HG02678 (cell line): ENCODE results near the gene STK38L.
A peak's percentile ranks its signal among the peaks of the same experiment; 100 is the strongest.
"Not testable (repeated sequence)": the region's sequence is repeated elsewhere in the genome, so short reads cannot be mapped to it uniquely, and the experiment has no call there.

ENCODE experiments used
- ATAC-seq: cut with Tn5 transposase; IDR thresholded peaks from one replicate; pipeline ENCODE4 v1.9.1; 2021; ENCODE audit warnings: mild to moderate bottlenecking, moderate library complexity; ENCODE audit not compliant: unreplicated experiment

The STK38L gene

DNA sequence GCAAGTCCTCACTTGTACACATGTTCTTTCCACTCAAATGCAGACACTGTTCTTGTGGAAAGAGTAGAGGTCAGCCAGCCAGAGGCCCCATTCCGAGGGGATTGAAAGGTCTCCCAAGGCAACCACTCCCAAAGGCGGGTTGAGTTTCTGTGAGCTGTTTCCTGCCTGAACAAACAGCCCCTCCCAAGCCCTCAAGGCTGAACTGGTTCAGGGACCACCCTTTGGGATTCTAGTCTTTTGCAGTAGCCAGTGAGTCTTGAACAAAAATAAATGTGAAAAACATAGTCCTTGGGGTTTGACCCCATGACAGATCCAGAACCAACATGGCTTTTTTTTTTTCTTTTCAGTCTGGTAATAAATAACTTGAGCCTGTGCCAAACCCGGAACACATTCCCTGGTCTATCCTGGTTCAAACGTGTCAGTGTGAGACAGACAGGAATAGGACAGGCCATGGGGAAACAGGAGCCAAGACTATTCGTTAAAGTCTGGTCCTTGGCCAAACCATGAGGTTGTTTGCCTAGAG is 17.6 kb upstream of the STK38L start:
- no peak for ATAC-seq

DNA sequence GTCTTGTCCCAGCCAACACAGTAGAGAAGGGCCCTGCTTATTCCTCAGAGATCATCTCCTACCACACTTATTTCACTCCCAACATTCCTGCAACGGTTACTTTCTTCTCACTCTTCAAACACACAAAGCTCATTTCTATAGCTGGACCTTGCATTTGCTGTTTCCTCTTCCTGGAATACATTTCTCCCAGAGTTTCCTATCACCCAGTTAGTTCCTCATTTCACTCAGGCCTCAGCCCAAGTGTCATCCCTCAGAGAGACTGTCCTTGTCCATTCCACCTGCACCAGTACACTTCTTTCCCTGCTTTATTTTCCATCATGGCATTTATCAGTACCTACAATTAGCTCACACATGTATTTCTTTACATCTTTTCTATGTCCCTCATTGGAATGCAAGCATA is 14.7 kb upstream of the STK38L start:
- ATAC-seq = no peak

- ATAC-seq = not testable (repeated sequence)
These were observed 12.7 kb upstream of the STK38L start for GRCh38 chr12:27231374-27231773.

GRCh38 chr12:27233814-27234213 is 10.3 kb upstream of the STK38L start:
- no peak for ATAC-seq

DNA sequence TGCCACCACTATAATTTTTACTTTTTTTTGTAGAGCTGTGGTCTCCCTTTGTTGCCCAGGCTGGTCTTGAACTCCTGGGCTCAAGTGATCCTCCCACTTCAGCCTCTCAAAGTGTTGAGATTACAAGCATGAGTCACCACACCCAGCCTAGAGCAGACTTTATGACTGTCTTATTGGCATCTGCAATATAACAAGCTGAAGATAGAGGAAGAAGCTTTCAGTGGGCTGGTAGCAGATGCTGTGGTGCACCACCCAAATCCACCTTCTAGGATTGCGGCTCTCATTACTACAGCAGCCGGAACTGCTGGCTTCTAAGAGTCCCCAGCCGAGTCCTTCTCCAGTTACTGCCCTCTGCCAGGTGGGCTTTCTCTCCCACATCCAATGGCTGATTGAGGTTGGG is 7.6 kb upstream of the STK38L start:
- ATAC-seq = no peak

- peak; percentile 71 for ATAC-seq
These were observed 6.0 kb upstream of the STK38L start for GRCh38 chr12:27237790-27238771.

GRCh38 chr12:27243006-27243405 is 1.1 kb upstream of the STK38L start:
- ATAC-seq = no peak

DNA sequence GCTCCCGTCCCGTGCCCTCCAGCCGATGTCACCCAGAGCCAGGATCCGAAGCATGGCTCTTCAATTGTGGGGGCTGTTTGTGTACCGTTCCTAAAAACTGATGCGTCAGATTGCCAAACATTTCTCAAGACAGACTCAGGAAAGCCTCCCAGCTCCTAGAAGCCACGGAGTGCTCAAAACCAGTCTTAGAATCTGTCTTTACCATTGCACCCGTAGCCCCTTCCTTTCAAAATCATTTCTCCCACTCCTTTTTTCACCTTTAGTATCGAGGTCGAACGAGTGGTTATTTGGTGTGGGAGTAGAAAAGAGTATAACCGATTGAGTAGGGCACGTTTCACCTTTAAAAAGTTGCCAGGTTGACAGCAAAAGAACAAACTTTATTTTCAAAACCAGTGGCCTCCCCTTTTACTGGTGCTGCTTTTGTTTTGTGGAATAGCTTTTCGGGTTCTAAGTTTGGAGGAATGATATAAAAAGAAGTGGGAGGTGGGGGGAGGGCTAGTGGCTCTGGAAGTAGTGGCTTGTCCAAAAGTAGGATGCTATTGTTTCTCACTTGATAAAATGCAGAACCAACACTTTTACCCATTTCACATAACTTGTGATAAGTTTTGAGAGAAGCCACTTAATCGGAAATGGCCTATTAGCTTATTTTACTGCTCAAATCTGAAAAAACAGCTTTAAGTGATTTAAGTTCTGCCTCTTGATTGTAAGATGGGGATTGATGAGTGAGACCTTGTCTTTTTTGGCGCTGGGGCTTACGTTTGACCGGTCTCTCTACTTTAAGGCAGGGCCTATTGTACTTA is 803 bp downstream of the STK38L start:
- ATAC-seq = no peak

DNA sequence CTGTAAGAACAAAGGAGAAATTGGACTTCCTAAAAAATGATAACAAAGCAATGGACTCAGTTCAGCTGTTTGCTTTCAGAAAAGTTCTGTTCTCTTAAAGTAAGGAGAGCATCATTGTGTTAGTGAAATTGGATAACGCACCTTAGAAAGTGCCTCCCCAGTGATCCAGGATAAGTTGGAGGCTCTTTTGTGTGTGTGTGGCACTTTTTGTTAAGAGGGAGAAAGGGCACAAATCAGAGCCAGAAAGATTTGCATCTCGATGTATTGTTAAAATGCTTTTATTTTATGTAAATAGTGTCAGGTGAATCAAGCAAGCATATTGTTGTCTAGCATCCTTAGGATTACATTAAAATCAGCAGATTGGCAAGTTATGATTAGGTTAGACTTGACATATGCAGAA is 2.1 kb downstream of the STK38L start:
- no peak for ATAC-seq

DNA sequence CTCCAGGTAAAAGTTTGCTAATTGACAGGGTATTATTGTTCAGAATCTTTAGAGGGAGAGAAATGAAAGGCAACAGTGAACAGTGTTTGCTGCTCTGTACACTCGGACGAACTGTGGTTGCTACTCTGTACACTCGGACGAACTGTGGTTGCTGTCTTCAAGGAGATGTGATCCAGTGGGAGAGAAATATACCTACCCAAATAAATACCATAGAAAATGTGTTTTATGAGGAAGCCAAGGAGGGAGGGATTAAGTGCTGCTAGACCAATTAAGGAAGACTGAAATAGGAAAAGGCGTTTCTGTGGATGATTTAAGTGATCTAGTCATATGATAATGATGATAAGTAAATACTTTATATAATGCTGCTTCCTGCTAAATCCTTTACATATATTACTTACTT is 2.7 kb downstream of the STK38L start:
- ATAC-seq = no peak

- ATAC-seq = peak; percentile 76
These were observed 8.8 kb downstream of the STK38L start for GRCh38 chr12:27252934-27253333.

GRCh38 chr12:27253347-27253746 is 9.3 kb downstream of the STK38L start:
- no peak for ATAC-seq

DNA sequence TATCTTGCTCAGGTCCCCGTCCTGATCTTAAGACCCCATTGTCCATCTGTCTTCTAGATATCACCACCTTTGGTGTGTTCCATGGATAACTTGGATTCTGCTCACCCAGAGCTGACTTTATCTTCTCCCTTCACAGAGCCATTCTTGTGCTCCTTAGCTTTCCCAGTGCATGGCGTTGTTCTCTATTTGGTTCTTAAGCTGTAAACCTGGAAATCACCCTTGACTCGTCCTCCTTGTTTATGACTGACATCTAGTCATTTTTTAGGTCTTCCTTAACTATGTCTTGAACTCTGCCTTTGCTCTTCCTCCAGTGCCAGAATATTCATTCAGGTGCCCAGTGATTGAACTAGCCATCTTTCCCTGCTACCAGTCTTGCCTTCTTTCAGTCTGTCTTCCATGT is 11.7 kb downstream of the STK38L start:
- ATAC-seq = no peak

DNA sequence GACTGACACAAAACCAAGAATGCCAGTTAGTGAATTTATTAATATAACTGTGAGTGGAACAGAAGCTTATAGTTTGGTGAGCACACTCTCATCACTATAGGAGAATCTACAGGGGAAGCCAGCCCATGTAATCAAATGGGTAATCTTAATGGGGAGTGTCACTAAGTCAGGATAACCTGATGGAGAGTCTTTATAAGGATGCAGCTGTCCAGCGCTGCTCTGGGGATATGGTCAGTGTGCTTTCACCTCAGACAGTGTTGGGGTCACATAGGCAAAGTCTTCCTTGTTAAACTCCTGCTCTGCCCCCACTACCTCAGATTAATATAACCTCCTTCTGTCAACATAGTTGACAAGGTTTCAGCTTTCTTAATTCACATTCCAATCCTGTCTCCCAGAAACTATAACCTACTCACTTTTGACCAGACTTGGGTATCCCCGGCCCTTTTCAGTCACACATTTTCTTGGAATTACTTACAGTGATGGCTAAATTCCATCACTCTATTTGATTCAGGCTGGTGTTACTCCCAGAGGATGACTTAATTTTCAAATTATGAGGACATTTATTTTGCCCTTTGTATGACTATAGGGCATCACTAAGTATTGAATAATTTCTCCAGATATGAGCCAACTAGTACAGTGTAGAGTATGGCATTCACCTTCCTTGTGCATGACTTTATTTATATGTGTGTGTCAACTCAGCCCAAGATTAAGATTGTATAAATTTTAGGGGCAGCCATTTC is 13.2 kb downstream of the STK38L start:
- ATAC-seq = no peak

- no peak for ATAC-seq
These were observed 16.7 kb downstream of the STK38L start for GRCh38 chr12:27260746-27261145.

- no peak for ATAC-seq
These were observed 17.8 kb downstream of the STK38L start for GRCh38 chr12:27261866-27262265.

DNA sequence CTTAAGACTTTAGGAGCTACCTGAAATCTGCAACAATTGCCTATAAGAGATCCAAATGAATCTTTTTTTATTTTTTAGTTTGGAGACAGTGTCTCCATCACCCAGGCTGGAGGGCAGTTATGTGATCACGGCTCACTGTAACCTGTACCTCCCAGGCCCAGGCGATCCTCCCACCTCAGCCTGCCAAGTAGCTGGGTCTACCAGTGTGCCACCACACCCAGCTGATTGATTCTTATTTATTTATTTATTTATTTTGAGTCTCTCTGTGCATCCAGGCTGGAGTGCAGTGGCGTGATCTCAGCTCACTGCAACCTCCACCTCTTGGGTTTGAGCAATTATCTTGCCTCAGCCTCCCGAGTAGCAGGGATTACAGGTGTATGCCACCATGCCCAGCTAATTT is 26.1 kb downstream of the STK38L start:
- ATAC-seq = no peak

DNA sequence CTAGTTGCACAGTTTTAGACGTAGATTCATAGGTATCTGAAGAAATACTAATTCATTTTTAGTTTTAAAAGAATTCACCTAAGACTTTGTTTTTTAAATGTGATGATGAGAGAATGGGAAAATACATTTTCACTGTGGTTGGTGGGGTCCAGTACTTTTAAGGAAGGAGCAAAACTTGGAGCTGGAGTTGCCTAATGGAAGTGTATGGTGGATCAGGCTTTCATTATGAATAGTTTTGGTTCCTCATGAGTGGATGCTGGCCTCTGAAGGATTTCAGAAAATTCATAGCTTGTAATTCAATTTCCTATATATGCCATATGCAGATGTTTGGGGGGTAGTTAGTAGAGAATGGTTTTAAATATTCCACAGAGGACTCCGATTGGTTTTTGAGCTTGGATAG is 27.1 kb downstream of the STK38L start:
- no peak for ATAC-seq

DNA sequence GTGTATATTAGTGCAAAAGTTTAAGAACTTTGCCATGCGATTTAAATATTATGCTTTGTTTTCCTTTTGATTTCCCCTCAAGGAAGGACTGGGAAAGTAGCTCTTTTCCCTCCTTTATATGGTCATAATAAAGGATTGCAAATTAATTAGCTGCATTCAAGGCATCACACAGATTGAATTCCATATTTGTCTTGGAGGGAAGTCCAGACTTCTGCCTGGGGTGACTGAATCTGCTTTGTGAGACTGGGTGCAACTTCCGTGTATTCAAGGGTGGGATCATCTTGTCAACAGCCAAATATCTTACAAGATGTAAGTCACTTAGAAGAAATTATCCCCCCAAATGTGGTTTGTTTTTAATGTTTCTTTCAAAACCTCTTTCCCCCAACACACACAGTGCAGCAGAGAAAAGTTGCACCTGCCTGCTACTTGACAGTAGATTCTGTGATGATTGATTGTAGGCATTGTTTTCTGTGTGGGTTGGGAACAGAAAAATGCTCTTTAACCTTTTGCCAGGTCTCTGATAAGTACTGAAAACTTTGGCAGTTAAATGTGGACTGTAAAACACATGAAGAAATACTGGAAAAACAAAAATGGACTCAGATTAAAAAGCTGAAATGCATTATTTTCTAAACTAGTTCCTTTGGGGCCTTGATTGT is 28.4 kb downstream of the STK38L start:
- no peak for ATAC-seq

GRCh38 chr12:27273114-27273513 is 29.0 kb downstream of the STK38L start:
- no peak for ATAC-seq
